Liver (tissue), 3 donors: Measurements from ENCODE around the gene TSHZ2.

ENCODE experiments used
- HNF4A ChIP-seq, 2 donors: conservative IDR thresholded peaks; 2 replicates each; pipeline ENCODE4 v1.6.1; 2016; ENCODE audit warnings: antibody characterized with exemption in 2 of 2, mild to moderate bottlenecking in 2 of 2
- HNF4G ChIP-seq: IDR thresholded peaks from 2 replicates; pipeline ENCODE4 v1.6.1; 2016; ENCODE audit warnings: antibody characterized with exemption
- RAD21 ChIP-seq, 2 donors: IDR thresholded peaks; 2 replicates each; pipeline ENCODE4 v1.6.1; 2016; ENCODE audit warnings: antibody characterized with exemption in 2 of 2, mild to moderate bottlenecking in 2 of 2
- SP1 ChIP-seq: IDR thresholded peaks from 2 replicates; pipeline ENCODE4 v1.6.1; 2018; ENCODE audit warnings: antibody characterized with exemption, mild to moderate bottlenecking
- TAF1 ChIP-seq: conservative IDR thresholded peaks from 2 replicates; pipeline ENCODE4 v1.6.1; 2016; ENCODE audit warnings: antibody characterized with exemption, mild to moderate bottlenecking
- TF ChIP-seq, protein P1 (sequence below): IDR thresholded peaks from 2 replicates; pipeline ENCODE4 v1.6.1; 2016; ENCODE audit warnings: antibody characterized with exemption
- TF ChIP-seq, protein P2 (sequence below): fragments of 150-350 bp; IDR thresholded peaks from 2 replicates; pipeline ENCODE4 v1.5.1; 2017; ENCODE audit warnings: improper control_type of control experiment, low read depth, low read length; ENCODE audit not compliant: missing input control
- TF ChIP-seq, protein P3 (sequence below): IDR thresholded peaks from 2 replicates; pipeline ENCODE4 v1.6.1; 2016; ENCODE audit warnings: antibody characterized with exemption
- TF ChIP-seq, protein P4 (sequence below): IDR thresholded peaks from 2 replicates; pipeline ENCODE4 v1.6.1; 2016; ENCODE audit warnings: antibody characterized with exemption
- donor health status: healthy.
- donor health status: healthy.

DNA sequence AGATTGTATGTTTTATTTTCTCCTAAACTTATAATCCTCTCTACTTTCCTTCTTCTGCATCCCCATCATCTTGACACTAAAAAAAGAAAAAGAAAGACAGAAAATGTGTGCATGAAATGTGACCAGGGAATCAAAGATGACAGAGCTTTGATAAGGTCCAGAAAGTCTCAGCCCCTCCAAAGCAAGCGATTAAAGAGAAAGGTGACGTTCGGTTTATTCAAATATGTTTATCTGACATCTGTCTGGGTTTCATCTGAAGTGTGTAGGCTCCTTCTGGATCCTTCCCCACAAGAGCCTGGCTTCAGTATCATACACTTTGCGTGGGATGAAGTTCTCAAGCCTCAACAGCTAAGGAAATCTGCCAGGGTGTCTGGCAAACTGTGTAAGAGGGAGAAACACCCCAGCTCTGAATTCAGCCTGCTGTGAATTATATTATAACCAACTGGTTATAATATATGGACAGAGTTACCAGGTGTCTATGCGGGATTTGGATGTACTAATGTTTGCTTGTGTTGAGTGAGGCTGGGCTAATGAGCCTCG lies 358.5 kb downstream of the TSHZ2 start:
- TF ChIP-seq, protein P1, sequence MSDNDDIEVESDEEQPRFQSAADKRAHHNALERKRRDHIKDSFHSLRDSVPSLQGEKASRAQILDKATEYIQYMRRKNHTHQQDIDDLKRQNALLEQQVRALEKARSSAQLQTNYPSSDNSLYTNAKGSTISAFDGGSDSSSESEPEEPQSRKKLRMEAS, result no peak
- TF ChIP-seq TAF1, result no peak
- no peak for TF ChIP-seq SP1
- TF ChIP-seq, protein P2, sequence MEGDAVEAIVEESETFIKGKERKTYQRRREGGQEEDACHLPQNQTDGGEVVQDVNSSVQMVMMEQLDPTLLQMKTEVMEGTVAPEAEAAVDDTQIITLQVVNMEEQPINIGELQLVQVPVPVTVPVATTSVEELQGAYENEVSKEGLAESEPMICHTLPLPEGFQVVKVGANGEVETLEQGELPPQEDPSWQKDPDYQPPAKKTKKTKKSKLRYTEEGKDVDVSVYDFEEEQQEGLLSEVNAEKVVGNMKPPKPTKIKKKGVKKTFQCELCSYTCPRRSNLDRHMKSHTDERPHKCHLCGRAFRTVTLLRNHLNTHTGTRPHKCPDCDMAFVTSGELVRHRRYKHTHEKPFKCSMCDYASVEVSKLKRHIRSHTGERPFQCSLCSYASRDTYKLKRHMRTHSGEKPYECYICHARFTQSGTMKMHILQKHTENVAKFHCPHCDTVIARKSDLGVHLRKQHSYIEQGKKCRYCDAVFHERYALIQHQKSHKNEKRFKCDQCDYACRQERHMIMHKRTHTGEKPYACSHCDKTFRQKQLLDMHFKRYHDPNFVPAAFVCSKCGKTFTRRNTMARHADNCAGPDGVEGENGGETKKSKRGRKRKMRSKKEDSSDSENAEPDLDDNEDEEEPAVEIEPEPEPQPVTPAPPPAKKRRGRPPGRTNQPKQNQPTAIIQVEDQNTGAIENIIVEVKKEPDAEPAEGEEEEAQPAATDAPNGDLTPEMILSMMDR, result no peak
- TF ChIP-seq, protein P3, sequence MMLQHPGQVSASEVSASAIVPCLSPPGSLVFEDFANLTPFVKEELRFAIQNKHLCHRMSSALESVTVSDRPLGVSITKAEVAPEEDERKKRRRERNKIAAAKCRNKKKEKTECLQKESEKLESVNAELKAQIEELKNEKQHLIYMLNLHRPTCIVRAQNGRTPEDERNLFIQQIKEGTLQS, result no peak
- TF ChIP-seq RAD21 (IDR thresholded peaks at IDR 0.05), result no peak
- TF ChIP-seq HNF4G, result no peak
- no peak for TF ChIP-seq HNF4A (conservative IDR thresholded peaks at IDR 0.05)
- TF ChIP-seq, protein P4, sequence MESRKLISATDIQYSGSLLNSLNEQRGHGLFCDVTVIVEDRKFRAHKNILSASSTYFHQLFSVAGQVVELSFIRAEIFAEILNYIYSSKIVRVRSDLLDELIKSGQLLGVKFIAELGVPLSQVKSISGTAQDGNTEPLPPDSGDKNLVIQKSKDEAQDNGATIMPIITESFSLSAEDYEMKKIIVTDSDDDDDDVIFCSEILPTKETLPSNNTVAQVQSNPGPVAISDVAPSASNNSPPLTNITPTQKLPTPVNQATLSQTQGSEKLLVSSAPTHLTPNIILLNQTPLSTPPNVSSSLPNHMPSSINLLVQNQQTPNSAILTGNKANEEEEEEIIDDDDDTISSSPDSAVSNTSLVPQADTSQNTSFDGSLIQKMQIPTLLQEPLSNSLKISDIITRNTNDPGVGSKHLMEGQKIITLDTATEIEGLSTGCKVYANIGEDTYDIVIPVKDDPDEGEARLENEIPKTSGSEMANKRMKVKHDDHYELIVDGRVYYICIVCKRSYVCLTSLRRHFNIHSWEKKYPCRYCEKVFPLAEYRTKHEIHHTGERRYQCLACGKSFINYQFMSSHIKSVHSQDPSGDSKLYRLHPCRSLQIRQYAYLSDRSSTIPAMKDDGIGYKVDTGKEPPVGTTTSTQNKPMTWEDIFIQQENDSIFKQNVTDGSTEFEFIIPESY, result no peak
